DMS53 (cell line): ENCODE measurements around the gene NOMO2.
A peak's percentile ranks its signal among the peaks of the same experiment; 100 is the strongest.
"Not testable (repeated sequence)": the region's sequence is repeated elsewhere in the genome, so short reads cannot be mapped to it uniquely, and the experiment has no call there.

ENCODE experiments used
- DNase-seq: peaks from one replicate; lab custom pipeline; 2025; lab: John Stamatoyannopoulos, UW

The NOMO2 gene, protein sequence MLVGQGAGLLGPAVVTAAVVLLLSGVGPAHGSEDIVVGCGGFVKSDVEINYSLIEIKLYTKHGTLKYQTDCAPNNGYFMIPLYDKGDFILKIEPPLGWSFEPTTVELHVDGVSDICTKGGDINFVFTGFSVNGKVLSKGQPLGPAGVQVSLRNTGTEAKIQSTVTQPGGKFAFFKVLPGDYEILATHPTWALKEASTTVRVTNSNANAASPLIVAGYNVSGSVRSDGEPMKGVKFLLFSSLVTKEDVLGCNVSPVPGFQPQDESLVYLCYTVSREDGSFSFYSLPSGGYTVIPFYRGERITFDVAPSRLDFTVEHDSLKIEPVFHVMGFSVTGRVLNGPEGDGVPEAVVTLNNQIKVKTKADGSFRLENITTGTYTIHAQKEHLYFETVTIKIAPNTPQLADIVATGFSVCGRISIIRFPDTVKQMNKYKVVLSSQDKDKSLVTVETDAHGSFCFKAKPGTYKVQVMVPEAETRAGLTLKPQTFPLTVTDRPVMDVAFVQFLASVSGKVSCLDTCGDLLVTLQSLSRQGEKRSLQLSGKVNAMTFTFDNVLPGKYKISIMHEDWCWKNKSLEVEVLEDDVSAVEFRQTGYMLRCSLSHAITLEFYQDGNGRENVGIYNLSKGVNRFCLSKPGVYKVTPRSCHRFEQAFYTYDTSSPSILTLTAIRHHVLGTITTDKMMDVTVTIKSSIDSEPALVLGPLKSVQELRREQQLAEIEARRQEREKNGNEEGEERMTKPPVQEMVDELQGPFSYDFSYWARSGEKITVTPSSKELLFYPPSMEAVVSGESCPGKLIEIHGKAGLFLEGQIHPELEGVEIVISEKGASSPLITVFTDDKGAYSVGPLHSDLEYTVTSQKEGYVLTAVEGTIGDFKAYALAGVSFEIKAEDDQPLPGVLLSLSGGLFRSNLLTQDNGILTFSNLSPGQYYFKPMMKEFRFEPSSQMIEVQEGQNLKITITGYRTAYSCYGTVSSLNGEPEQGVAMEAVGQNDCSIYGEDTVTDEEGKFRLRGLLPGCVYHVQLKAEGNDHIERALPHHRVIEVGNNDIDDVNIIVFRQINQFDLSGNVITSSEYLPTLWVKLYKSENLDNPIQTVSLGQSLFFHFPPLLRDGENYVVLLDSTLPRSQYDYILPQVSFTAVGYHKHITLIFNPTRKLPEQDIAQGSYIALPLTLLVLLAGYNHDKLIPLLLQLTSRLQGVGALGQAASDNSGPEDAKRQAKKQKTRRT

DNA sequence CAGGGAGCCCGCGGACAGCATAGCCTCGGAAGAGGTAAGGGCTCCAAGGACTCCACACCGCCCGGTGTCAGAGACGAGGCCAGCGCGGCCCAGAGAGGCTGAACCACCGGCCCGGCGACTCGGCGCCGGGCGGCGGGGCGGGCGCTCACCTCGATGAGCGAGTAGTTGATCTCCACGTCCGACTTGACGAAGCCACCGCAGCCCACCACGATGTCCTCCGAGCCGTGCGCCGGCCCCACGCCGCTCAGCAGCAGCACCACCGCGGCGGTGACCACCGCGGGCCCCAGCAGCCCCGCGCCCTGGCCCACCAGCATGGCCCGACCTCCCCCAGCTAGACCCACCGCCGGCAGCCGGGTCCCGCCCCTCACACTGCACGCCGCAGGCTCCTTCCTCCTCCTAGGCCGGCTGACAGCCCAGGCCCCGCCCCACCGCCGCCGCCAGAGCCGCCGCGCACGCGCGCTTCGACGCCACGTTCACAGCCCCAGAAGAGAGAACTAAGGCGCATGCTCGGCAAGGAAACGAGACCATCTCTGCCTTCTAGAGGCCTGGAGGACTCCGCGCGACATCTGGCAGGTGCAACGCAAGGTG is at the start of gene NOMO2:
Gene NOMO2 (minus strand): TSS at position 371 of the 588 bp plus-strand sequence. CDS start 57 bp downstream, at position 314.
- DNase-seq = peak; percentile 43

DNA sequence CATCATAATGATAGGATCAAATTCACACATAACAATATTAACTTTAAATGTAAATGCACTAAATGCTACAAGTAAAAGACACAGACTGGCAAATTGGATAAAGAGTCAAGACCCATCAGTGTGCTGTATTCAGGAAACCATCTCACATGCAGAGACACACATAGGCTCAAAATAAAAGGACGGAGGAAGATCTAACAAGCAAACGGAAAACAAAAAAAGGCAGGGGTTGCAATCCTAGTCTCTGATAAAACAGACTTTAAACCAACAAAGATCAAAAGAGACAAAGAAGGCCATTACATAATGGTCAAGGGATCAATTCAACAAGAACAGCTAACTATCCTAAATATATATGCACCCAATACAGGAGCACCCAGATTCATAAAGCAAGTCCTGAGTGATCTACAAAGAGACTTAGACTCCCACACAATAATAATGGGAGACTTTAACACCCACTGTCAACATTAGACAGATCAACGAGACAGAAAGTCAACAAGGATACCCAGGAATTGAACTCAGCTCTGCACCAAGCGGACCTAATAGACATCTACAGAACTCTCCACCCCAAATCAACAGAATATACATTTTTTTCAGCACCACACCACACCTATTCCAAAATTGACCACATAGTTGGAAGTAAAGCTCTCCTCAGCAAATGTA is 48.4 kb upstream of the NOMO2 start:
- DNase-seq = not testable (repeated sequence)

DNA sequence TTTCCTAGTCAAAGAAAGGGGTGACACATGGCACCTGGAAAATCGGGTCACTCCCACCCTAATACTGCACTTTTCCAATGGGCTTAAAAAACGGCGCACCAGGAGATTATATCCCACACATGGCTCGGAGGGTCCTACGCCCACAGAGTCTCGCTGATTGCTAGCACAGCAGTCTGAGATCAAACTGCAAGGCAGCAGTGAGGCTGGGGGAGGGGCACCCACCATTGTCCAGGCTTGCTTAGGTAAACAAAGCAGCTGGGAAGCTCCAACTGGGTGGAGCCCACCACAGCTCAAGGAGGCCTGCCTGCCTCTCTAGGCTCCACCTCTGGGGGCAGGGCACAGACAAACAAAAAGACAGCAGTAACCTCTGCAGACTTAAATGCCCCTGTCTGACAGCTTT is 46.4 kb upstream of the NOMO2 start:
- DNase-seq = not testable (repeated sequence)

DNA sequence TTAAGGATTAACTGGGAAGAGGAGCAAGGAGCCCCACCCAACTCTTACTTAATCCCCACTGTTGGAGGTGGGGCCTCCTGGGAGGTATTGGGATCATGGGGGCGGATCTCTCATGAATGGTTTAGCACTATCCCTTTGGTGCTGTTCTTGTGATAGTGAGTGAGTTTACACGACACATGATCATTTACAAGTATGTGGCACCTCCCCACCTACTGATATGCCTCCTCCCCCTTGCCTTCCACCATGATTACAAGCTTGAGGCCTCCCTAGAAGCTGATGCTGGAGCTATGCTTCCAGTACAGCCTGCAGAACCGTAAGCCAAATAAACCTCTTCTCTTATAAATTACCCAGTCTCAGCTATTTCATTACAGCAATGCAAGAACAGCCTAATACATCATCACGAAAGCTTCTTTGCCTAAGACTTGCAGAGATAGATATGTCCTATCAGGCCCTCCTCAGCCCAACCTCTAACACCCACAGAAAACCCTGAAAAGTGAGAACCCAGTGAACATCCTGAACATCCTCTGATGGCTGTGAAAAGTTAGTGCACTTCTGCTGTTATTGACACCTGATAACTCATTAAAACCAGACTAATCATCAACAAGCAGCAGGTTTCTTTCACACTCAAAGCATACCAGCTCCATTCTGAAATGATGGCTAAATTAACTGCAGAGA is 41.8 kb upstream of the NOMO2 start:
- not testable (repeated sequence) for DNase-seq

DNA sequence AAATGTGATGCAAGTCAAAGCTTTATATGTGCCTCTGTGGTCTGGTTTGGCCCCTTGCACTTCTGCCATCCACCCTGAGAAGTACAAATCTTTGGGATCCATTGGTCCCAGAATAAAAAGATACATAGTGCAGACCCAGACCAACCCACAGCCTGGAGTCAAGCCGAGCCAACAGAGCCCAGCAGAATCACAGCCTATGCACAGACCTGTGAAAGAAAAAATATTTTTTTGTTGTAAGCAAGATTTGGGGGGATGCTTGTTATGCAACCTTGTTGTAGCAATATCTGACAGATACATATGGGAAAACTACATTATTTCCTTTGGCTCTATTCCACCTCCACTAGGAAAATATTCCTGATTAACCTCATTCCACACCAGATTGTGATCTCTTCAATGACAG is 36.7 kb upstream of the NOMO2 start:
- DNase-seq = not testable (repeated sequence)

DNA sequence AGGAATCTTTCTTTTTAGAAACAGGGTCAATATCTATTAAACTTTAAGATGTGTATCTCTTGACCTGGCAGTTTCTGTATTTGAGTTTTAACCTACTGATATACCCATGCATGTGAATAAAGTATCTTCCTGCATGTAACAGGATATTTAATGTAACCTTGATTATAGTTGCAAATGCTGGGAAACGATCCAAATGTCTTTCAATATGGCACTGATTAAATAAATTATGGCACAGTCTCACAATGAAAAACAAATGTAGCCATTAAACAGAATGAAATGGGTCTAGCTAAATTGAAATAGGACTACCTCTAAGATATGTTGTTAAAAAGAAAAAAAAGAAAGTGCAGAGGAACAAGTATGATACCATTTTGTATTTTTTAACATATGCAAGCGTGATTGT is 35.8 kb upstream of the NOMO2 start:
- DNase-seq = not testable (repeated sequence)

DNA sequence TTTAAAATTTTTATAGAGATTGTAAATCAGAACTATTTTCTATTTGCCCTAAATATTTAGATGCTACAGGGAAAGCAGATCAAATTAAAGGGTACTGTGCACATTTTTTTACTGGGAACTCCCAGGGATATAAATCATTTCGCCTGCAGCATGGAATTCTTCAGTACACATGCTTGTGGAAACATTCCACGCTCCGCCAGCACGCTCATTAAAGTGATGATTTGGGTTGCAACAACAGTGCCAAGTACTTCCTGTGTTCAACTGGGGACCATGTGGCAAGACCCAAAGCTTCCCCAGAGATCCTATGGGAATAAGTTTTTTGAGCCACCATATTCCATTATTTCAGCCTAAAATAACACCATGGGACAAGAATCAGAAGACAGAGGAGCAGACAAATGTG is 35.4 kb upstream of the NOMO2 start:
- DNase-seq = not testable (repeated sequence)

DNA sequence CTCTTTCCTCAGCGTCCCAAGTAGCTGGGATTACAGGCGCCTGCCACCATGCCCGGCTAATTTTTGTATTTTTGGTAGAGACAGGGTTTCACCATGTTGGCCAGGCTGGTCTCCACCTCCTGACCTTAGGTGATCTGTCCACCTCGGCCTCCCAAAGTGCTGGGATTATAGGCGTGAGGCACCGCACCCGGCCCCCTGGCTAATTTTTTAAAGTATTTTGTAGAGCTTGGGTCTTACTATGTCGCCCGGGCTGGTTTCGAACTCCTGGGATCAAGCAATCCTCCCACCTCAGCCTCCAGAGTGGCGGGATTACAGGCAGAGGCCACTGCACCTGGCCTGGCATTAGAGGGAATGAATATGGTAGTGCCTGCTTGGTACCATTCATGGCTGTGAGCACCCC is 33.9 kb upstream of the NOMO2 start:
- DNase-seq = not testable (repeated sequence)

DNA sequence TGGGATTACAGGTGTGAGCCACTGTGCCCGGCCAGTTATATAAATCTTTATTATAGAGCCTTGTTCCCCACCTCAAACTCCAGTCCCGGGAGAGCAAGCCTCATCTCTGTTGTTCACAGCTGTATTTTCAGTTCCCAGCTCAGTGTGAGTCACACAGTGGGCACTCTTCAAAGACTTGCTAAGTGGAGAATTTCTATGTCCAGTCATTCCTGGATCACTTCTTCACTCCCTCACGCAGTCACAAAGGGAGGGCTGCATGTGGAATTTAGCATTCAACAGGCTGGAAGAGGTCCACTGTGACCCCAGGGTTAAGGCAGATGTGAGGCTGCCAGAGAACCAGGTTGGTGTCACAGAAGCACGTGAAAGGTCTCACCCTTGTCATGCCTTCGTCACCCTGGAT is 33.0 kb upstream of the NOMO2 start:
- DNase-seq = not testable (repeated sequence)

DNA sequence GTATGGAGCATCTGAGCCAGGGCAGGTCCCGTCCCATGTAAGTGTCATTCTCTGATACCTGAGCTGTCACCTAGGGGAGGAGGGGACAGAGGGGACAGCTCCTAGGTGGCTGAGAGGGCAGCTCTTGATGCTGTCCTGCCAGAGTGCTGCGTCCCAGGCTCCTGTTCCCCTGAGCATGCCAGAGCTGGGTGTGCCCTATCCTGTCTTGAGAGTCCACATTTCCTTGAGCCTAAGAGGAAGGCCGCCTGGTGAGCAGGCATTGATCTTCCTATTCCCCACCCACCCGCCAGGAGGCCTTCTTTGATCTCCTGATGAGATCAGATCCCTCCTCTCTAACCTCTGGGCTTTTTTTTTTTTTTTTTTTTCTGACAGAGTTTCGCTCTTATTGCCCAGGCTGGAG is 32.0 kb upstream of the NOMO2 start:
- DNase-seq = not testable (repeated sequence)

DNA sequence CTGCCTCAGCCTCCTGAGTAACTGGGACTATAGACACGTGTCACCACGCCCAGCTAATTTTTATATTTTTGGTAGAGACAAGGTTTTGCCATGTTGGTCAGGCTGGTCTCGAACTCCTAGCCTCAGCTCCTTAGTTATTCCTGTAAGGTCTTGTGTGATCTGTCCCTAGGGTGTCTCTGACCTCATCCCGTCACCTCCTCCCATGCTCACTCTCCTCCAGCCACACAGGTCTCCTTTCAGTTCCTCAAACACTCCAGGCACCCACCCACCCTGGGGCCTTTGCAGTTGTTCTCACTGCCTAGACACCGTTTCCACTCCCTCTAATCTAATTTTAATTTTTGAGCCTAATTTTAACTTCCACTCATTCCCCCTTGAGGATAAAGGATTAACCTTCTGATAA is 31.1 kb upstream of the NOMO2 start:
- DNase-seq = not testable (repeated sequence)

DNA sequence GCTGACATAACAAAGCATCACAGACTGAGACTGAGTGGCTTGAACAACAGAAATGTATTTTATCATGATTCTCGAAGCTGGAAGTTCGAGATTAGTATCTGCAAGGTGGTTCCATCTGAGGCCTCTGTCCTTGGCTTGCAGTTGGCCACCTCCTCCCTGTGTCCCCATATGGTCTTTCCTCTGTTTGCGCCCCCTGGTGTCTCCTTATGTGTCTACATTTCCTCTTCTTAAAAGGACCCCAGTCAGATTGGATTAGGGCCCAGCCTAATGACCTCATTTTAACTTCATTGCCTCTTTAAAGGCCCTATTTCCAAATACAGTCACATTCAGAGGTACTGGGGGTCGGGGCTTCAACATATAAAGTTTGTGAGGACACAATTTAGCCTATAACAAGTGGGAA is 30.0 kb upstream of the NOMO2 start:
- DNase-seq = peak; percentile 62

DNA sequence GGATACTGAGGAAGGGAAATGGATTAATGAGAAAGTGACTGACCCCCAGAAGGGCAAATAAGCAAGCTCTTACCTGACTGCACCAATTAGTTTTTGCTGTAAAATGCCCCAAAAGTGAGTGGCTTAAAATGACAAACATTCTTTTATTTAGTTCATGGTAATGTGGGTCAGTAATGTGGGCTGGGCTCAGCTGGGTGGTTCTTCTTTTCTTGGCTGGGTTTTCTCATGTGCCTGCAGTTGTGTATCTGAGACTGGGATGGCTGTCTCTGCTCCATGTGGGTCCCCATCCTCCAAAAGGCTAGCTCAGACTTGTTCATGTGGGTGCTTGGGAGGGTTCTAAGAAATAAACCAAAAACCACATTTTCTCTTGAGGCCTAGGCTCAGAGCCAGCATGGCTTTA is 29.5 kb upstream of the NOMO2 start:
- not testable (repeated sequence) for DNase-seq

DNA sequence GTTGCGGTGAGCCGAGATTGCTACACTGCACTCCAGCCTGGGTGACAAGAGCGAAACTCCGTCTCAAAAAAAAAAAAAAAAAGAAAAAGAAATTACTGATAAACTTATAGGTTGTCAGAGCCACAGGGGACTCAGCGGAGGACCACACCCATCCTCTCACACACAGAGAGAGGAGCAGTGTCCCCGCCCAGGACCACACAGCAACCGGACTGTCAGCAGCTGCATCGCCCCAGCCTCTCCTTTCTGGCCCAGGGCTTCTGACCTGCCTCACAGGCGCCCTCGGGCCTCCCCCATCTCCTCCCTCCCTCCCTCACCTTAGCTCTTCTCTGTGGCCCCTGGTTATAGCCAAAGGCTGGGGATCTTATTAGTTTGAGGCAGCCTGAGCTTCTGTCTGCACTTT is 27.9 kb upstream of the NOMO2 start:
- DNase-seq = not testable (repeated sequence)

DNA sequence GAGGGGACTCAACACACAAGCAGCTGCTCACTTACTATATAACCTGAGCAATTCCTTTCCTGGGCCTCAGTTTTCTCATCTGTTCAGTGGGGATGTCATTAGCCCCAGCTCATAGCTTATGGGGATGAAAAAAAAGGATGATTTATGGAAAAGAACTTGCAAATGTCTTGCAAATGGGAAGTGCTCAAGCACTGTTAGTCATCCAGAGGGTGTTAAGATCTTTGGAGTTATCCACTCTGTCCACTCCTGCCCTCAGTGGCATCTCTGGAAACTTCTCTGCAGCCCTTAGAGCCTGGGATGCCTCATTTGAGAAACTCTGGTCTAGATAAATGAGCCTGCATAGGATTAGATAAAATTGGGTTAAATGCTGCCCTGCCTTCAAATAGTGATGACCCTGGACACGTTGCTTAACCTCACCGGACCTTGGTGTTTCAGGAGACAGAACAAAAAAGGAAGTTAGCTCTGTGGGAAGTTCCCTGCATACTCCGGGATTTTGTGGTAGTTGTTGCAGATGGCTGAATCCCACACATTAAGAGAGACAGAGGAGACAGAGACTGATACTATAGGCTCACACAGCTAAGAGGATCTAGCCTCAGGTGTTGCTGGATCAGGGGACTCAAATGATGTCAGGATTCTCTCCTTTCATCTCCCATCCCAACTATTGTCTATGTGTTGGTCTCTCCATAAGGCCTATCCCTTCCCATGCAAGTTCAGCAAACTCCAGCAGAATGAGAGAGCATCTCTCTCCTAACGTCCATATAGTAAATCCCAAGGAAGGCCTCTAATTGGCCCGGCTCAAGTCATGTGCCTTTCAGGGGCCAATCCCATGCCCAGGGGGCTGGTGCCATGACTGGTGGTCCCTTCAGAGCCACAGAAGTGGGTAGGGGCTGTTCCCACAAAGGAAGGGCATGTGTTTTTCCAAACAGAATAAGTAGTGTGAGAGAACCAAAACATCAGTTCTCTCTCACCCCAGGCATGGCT is 25.0 kb upstream of the NOMO2 start:
- DNase-seq = not testable (repeated sequence)

DNA sequence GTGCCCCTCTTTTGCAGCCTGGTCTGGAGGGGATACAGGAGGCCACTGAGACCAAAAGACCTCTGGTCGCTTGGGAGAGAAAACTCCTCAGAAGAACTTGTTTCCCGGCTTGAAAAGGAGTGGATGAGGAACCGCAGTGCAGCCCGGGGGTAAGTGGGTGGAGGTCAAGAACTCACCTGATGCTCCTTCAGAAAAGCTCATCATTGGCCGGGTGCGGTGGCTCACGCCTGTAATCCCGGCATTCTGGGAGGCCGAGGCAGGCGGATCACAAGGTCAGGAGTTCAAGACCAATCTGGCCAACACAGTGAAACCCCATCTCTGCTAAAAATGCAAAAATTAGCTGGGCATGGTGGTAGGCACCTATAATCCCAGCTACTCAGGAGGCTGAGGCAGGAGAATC is 23.9 kb upstream of the NOMO2 start:
- not testable (repeated sequence) for DNase-seq

DNA sequence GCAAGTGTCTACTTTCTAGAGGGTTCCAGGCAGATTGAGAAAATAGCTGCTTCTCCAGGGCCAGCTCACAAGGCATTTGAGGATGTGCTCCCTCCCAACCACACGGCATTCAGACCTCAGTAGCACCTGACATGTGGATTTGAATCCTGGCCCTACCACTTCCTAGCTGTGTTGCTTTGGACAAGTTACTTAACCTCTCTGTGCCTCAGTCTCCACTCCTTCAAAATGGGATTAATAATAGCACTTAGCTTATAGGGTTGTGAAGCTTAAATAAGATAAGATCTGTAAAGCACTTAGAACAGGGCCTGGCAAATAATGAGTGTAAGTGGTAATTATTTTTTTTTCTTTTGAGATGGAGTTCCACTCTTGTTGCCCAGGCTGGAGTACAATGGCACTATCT is 21.0 kb upstream of the NOMO2 start:
- no peak for DNase-seq

DNA sequence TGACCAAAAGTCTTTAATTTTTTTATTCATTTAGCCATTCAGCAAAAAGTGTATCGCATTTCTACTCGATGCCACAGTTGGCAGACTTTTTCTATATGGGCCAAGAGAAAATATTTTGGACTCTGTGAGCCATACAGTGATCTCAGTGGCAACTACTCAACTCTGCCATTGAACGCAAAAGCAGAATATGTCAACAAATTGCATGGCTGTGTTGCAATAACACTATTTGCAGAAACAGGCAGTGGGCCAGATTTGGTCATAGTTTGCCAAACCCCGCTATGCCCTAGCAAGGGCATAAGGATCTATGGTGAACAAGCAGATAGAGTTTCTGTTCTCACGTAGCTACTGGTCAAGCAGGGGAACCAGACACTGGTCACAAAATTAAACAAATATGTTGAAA is 18.5 kb upstream of the NOMO2 start:
- DNase-seq = not testable (repeated sequence)

DNA sequence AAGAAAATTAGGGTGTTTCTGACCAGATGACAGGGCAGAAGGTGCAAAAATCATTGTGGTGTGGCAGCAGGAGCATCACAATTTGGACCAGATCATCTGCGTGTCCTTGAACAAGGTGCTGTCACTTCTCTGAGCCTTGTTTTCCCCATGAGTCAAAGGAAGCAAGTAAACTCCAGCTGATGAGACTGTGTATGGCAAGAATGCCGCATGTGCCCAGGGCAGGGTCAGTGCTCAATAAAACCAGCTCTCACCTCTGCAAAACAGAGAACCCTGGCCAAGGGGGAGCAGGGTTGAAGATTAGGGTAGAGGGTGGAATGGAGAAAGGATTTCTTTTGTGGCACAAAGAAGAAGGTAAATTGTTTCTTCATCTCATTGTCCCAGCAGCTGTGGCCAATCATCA is 17.4 kb upstream of the NOMO2 start:
- not testable (repeated sequence) for DNase-seq
